Nephron progenitor cell (in vitro differentiated cells): Measurements from ENCODE around the gene ICOS.

Source experiments
- DNase-seq: peaks from one replicate; pipeline ENCODE4 v3.0.0; 2021
- H3K27ac Mint-ChIP-seq: 2 replicates; pipeline ENCODE4 v1.8.0; 2021; ENCODE audit warnings: mild to moderate bottlenecking, moderate library complexity, mixed read lengths
- H3K27me3 Mint-ChIP-seq: 2 replicates; pipeline ENCODE4 v1.8.0; 2021; ENCODE audit warnings: mild to moderate bottlenecking, low read depth, mixed read lengths; ENCODE audit not compliant: poor library complexity
- H3K36me3 Mint-ChIP-seq: 2 replicates; pipeline ENCODE4 v1.8.0; 2021; ENCODE audit warnings: low read depth, mixed read lengths
- H3K4me1 Mint-ChIP-seq: 2 replicates; pipeline ENCODE4 v1.8.0; 2021; ENCODE audit warnings: mixed read lengths
- H3K4me3 Mint-ChIP-seq: 2 replicates; pipeline ENCODE4 v1.8.0; 2021; ENCODE audit warnings: mild to moderate bottlenecking, moderate library complexity, mixed read lengths
- H3K9me3 Mint-ChIP-seq: 2 replicates; pipeline ENCODE4 v1.8.0; 2021; ENCODE audit warnings: mild to moderate bottlenecking, moderate library complexity, mixed read lengths
- TF ChIP-seq, protein P1 (sequence below): fragments of 200-600 bp; sonication (generic); IDR thresholded peaks from 2 replicates; pipeline ENCODE4 v1.5.0; 2021; ENCODE audit warnings: antibody characterized with exemption

Gene ICOS, protein sequence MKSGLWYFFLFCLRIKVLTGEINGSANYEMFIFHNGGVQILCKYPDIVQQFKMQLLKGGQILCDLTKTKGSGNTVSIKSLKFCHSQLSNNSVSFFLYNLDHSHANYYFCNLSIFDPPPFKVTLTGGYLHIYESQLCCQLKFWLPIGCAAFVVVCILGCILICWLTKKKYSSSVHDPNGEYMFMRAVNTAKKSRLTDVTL

DNA sequence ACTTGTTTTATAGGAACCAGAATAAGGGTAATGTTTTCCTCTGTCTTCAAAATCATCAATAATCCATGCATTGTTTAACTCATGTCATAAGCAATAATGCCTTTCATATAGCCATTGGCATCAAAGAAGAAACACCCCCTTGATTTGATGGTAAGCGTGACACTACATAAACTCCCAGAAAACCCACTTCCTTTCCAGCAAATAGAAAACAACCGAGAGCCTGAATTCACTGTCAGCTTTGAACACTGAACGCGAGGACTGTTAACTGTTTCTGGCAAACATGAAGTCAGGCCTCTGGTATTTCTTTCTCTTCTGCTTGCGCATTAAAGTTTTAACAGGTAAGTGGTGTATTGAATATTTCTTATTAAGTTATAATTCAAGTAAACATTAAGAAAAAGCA, at the start of gene ICOS:
Gene ICOS, plus strand, starts transcription at position 229 of the 400 bp plus-strand sequence. Its CDS starts 52 bp downstream, at position 281.
- H3K4me1 Mint-ChIP-seq: peaks cover 10% of the 10 kb centered on the region
- DNase-seq: no peak
- H3K27me3 Mint-ChIP-seq: no peaks in the 10 kb centered on the region
- no peak within 1 kb of the TSS for H3K4me3 Mint-ChIP-seq
- H3K36me3 Mint-ChIP-seq: no peaks in the 10 kb centered on the region
- H3K9me3 Mint-ChIP-seq: no peaks in the 10 kb centered on the region
- TF ChIP-seq, protein P1, sequence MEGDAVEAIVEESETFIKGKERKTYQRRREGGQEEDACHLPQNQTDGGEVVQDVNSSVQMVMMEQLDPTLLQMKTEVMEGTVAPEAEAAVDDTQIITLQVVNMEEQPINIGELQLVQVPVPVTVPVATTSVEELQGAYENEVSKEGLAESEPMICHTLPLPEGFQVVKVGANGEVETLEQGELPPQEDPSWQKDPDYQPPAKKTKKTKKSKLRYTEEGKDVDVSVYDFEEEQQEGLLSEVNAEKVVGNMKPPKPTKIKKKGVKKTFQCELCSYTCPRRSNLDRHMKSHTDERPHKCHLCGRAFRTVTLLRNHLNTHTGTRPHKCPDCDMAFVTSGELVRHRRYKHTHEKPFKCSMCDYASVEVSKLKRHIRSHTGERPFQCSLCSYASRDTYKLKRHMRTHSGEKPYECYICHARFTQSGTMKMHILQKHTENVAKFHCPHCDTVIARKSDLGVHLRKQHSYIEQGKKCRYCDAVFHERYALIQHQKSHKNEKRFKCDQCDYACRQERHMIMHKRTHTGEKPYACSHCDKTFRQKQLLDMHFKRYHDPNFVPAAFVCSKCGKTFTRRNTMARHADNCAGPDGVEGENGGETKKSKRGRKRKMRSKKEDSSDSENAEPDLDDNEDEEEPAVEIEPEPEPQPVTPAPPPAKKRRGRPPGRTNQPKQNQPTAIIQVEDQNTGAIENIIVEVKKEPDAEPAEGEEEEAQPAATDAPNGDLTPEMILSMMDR: no peak
- no peak within 1 kb of the TSS for H3K27ac Mint-ChIP-seq

DNA sequence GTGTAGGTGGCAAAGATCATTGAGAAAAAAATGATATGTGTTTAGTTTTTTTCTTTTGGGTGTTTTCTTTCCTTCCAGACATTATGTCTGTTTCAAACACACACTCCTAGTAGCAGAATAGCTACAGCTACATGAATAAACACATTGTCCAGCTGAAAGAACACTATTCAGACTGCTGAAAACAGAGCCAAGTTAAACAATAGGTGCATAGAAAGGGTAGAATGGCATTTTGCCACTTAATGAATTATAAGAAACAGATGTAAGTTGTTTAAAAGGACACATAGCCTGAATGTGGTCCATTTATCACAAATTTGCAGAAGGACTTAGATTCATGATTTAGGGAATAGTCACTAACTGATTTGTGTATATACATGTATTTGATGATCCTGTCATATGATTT, 48.9 kb upstream of the ICOS start:
- H3K9me3 Mint-ChIP-seq: no peaks in the 10 kb centered on the region
- H3K4me3 Mint-ChIP-seq: no peak overlapping the region

DNA sequence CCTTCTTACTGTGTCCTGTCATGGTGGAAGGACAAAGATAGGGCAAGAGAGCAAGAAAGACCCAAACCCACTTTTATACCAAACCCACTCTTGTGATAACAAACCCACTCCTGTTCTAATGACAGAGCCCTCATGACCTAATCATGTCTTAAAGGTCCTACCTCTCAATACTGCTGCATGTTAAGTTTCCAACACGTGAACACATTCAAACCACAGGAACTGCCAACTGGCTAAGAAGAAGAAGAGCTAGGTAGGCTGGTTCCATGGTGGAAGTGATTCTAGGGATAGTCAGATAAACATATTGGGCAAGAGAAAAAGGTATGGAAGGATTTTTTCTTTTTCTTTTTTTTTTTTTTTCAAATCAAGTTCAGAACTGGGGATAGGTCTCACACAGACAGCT, 47.0 kb upstream of the ICOS start:
- no peak overlapping the region for H3K4me3 Mint-ChIP-seq
- peaks cover 2% of the 10 kb centered on the region for H3K27me3 Mint-ChIP-seq
- TF ChIP-seq, protein P1: no peak
- no peak for DNase-seq
- no peaks in the 10 kb centered on the region for H3K36me3 Mint-ChIP-seq
- H3K4me1 Mint-ChIP-seq: no peaks in the 10 kb centered on the region
- H3K9me3 Mint-ChIP-seq: no peaks in the 10 kb centered on the region
- H3K27ac Mint-ChIP-seq: no peak overlapping the region

More for the DNA sequence above, 48.9 kb upstream of the ICOS start:
- H3K27me3 Mint-ChIP-seq: peaks cover 2% of the 10 kb centered on the region
- H3K4me1 Mint-ChIP-seq: no peaks in the 10 kb centered on the region
- DNase-seq: no peak
- H3K36me3 Mint-ChIP-seq: no peaks in the 10 kb centered on the region
- TF ChIP-seq, protein P1: no peak
- no peak overlapping the region for H3K27ac Mint-ChIP-seq

DNA sequence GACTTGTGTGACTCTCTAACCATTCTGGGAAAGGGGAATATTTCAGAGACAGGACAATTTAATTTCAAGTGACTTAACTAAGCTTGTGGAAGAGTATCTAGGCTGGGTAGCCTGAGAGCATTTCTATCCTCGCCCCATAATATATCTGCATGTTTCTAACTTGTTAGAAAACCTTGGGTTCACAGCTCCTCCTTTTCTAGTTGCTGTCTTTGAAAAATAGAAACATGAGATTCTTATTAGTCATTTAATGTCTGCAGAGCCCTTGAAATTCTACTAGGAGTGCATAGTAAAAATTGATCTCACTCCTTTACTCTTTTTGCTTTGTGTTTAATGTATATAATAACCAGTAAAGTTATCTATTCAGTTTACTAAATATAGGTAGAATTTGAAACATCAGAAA, 46.6 kb upstream of the ICOS start:
- H3K27me3 Mint-ChIP-seq: peaks cover 2% of the 10 kb centered on the region
- H3K36me3 Mint-ChIP-seq: no peaks in the 10 kb centered on the region
- TF ChIP-seq, protein P1: no peak
- no peak for DNase-seq
- no peaks in the 10 kb centered on the region for H3K9me3 Mint-ChIP-seq
- H3K4me1 Mint-ChIP-seq: no peaks in the 10 kb centered on the region
- no peak overlapping the region for H3K27ac Mint-ChIP-seq
- H3K4me3 Mint-ChIP-seq: no peak overlapping the region

DNA sequence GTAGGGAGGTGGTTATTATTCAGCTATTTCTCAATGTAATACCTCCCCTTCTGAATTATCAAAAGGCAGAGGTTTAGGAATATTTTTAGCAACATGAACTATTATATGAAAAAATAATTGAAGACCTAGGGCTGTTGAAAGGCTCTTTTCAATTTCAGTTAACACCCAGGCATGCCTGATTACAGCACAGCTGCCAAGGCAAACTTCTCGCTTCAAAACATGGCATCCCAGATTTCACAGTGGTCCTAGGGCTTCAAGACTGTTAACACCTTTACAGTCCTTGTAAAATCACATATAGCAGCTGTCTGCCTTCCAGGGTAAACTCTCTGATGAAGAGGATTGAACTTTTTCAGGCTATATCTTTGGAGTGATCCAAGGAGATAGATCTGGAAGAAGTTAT, 45.8 kb upstream of the ICOS start:
- Mint-ChIP-seq H3K27ac (no peak overlapping the region), H3K4me1 (no peaks in the 10 kb centered on the region), H3K27me3 (peaks cover 2% of the 10 kb centered on the region), H3K36me3 (no peaks in the 10 kb centered on the region), H3K4me3 (no peak overlapping the region), H3K9me3 (no peaks in the 10 kb centered on the region)
- DNase-seq: no peak
- TF ChIP-seq, protein P1: no peak

DNA sequence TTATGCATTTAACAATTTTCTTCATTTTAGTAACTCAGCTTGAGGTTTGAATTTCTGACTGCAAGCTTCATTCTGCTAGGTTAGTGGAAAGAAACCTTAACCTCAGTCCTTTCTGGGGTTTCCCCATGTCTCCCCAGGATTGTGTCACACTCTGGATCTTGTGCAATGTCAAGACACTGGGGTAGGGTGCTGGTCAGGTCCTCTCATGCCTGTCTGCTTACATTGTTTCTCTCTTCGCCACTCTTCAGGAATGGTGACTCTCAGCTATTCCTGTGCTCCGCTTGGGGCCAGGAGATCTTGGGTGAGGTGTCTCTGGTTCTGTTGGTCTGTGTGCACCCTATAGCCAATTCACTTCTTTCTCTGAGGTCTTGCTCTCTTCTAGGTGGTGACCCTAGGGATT, 45.1 kb upstream of the ICOS start:
- Mint-ChIP-seq H3K9me3 (no peaks in the 10 kb centered on the region), H3K27ac (no peak overlapping the region), H3K4me3 (no peak overlapping the region), H3K27me3 (peaks cover 5% of the 10 kb centered on the region), H3K36me3 (no peaks in the 10 kb centered on the region), H3K4me1 (no peaks in the 10 kb centered on the region)
- DNase-seq: no peak
- TF ChIP-seq, protein P1: no peak
